ENCODE results near the gene KBTBD8. TPM values are rescaled to one million over a fixed set of nuclear protein-coding genes. Genes with fewer than 3 reads are reported as not detected.

Gene KBTBD8
- total and polyA plus RNA-seq, 2 of the 8 experiments (the other 6 are each of a cell fraction or from before 2014, with no cell fraction given), result 3.2 to 23.9 TPM

DNA sequence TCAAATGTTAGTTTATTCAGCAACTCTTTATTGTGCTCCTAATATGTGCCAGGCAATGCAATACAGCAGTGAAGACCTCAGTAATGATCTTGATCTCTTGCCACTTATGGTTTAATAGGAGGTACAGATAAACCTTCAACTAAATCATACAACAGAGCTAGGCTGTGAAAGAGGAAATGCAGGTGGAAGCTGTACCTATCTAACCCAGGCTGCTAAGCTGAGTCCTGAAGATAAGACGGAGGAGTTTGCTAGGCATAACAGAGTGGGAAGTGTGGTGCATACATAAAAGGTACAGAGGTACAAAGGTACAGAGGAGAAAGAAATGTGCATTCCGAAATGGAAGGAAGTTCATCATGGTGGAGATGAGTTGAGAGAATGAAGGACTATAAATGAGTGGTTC is 35.0 kb downstream of the KBTBD8 start:
- H2AK5ac ChIP-seq (ENCODE audit: low read depth, low read length), result no peak overlapping the region
- no peak overlapping the region for H4K8ac ChIP-seq (ENCODE audit: extremely low read depth, insufficient read depth, low read length)
- H2BK12ac ChIP-seq (ENCODE audit: low read depth, low read length), result no peak overlapping the region
- no peak overlapping the region for H3K4me3 ChIP-seq (ENCODE audit: extremely low read depth in 1 of 4, insufficient read depth in 2 of 4, low read depth in 3 of 4, low read length in 4 of 4)
- CTCF ChIA-PET (ENCODE audit: partially characterized antibody), result no interaction called here
- H2AFZ ChIP-seq (ENCODE audit: low read length), result peak overlapping the region; percentile 7; the same call in 1 of the 2 replicates
- H3K79me2 ChIP-seq (ENCODE audit: control insufficient read depth in 1 of 2, insufficient read depth in 2 of 2, low read length in 2 of 2), result no peaks in the 10 kb centered on the region
- FAIRE-seq (no peak), DNase-seq (ENCODE audit: low read depth in 1 of 2, low spot score in 2 of 2) (no peak)
- 95% methylated on average over 2 of the region's 2 CpGs; no CpG with 5 or more reads in 1 of the 2 experiments for WGBS, 2 experiments (ENCODE audit: extremely low coverage in 1 of 2, insufficient coverage in 1 of 2, insufficient read length in 1 of 2, insufficient replicate concordance in 2 of 2, low coverage in 1 of 2, low lambda C conversion rate in 2 of 2, missing lambda C conversion rate in 1 of 2)
- POLR2A ChIA-PET (ENCODE audit: partially characterized antibody), result no interaction called here
- H3K4me1 ChIP-seq (replicated peaks in 1 of 4; ENCODE audit: control insufficient read depth in 3 of 4, insufficient read depth in 4 of 4, low read length in 3 of 4), result peaks cover 0 to 2% (median 0%) of the 10 kb centered on the region in 4 experiments; a peak in 1 of 7 replicates
- no peaks in the 10 kb centered on the region for H3K23me2 ChIP-seq (ENCODE audit: low read depth, low read length)
- no peak overlapping the region for H3K27ac ChIP-seq (ENCODE audit: low read depth, low read length)
- H4K5ac ChIP-seq (ENCODE audit: insufficient read length, low read depth, low read length), result no peak overlapping the region
- no peak overlapping the region for H3K4me2 ChIP-seq (ENCODE audit: insufficient read depth in 1 of 2, low read depth in 2 of 2, low read length in 2 of 2)
- no peak overlapping the region for H2BK5ac ChIP-seq (ENCODE audit: low read depth, low read length)
- H3K79me1 ChIP-seq (ENCODE audit: low read depth, low read length), result no peaks in the 10 kb centered on the region
- H3K9ac ChIP-seq (replicated peaks in 1 of 4; ENCODE audit: extremely low read depth in 1 of 4, low read depth in 3 of 4, low read length in 3 of 4), result no peak overlapping the region
- no peak overlapping the region for H3K18ac ChIP-seq (ENCODE audit: extremely low read depth, low read length)
- H2BK120ac ChIP-seq (replicated peaks; ENCODE audit: low read depth, low read length), result no peak overlapping the region
- TF ChIP-seq RXRA (IDR thresholded peaks at IDR 0.05; ENCODE audit: insufficient read depth, low read depth, low read length) (no peak), TEAD4 (IDR thresholded peaks at IDR 0.05; ENCODE audit: low read depth, low read length) (no peak), CHD2 (IDR thresholded peaks at IDR 0.05; ENCODE audit: low read length) (no peak), SP4 (IDR thresholded peaks at IDR 0.05; ENCODE audit: low read length) (no peak), TAF1 (IDR thresholded peaks at IDR 0.05; ENCODE audit: low read depth, low read length) (no peak), HDAC2 (IDR thresholded peaks at IDR 0.05; ENCODE audit: borderline replicate concordance in 1 of 2, low read depth in 2 of 2, low read length in 2 of 2) (no peak), E2F6 (IDR thresholded peaks at IDR 0.05) (no peak), BRCA1 (IDR thresholded peaks at IDR 0.05; ENCODE audit: low read depth, low read length) (no peak), FOSL1 (IDR thresholded peaks at IDR 0.05; ENCODE audit: insufficient read depth, low read depth, low read length) (no peak), TAF7 (optimal IDR thresholded peaks at IDR 0.05; ENCODE audit: borderline replicate concordance, low read depth, low read length) (no peak)
- H3K56ac ChIP-seq (replicated peaks; ENCODE audit: insufficient read length, low read depth, low read length), result no peak overlapping the region
- no peaks in the 10 kb centered on the region for H3K27me3 ChIP-seq (replicated peaks in 1 of 4; ENCODE audit: control insufficient read depth in 3 of 4, extremely low read depth in 1 of 4, insufficient read depth in 3 of 4, low read length in 3 of 4)
- H3K9me3 ChIP-seq (ENCODE audit: insufficient read depth in 2 of 2, low read depth in 1 of 2, low read length in 1 of 2), result no peaks in the 10 kb centered on the region
- no peak overlapping the region for H3K14ac ChIP-seq (ENCODE audit: insufficient read length)
- H2BK15ac ChIP-seq (ENCODE audit: low read length), result no peak overlapping the region
- H4K20me1 ChIP-seq (replicated peaks in 1 of 2; ENCODE audit: control insufficient read depth in 1 of 2, insufficient read depth in 2 of 2, low read length in 2 of 2), result no peaks in the 10 kb centered on the region
- no peak overlapping the region for H3K23ac ChIP-seq (ENCODE audit: insufficient read length)
- H3K4ac ChIP-seq (replicated peaks; ENCODE audit: insufficient read length, low read depth, low read length), result no peak overlapping the region
- H2BK20ac ChIP-seq (ENCODE audit: low read length), result no peak overlapping the region
- H4K91ac ChIP-seq (replicated peaks; ENCODE audit: insufficient read length, low read length), result no peak overlapping the region
- no peaks in the 10 kb centered on the region for H3K36me3 ChIP-seq (ENCODE audit: control insufficient read depth in 2 of 4, insufficient read depth in 4 of 4, low read length in 3 of 4)
